ENCODE measurements around the gene CAPN1.
"Not testable (repeated sequence)": the region's sequence is repeated elsewhere in the genome, so short reads cannot be mapped to it uniquely, and the experiment has no call there.

The CAPN1 gene

GRCh38 chr11:65221026-65221425, 39.3 kb downstream of the CAPN1 start:
- no peak for DNase-seq

- no peak for DNase-seq
These were observed 41.3 kb downstream of the CAPN1 start for GRCh38 chr11:65223011-65223410.

- DNase-seq, result no peak
These were observed 43.2 kb downstream of the CAPN1 start for GRCh38 chr11:65224930-65225278.

DNA sequence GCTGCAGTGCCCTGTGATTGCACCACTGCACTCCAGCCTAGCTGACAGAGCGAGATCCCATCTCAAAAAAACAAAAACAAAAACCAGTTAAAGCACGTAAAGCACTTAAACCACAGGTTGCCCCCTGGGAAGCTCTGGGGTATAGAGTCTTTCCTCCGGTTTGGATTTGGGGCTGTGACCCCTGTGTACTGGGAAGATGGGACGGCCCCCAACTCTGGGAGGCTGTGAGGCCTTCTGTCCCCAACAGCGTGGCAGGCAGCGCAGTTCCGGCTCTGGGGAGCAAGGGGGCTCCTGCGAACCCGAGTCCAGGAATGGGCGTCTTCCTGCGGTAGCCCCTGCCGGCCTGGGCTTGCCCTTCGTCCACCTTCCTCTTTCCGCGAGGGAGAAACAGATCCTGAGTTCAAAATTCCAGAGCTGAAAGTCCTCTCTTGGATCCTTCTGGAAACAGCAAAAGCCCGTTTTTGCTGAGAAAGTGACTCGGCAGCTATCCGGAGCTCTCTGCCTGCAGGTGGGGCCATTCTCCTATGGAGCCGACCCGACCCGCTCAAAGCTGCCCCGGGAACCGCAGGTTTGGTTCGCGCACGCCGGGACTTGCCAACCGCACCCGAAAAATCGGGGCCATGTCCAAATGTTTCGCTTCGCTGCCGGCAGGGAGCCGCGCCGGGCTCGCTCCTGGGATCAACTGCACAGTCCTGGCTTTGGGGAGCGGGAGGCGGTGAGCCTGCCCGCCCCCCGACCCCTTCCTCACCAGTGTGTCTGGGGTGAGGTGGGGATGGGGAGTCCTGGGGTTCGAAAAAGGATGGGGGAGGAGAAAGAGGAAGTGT, 43.8 kb downstream of the CAPN1 start:
- no peak for DNase-seq

DNA sequence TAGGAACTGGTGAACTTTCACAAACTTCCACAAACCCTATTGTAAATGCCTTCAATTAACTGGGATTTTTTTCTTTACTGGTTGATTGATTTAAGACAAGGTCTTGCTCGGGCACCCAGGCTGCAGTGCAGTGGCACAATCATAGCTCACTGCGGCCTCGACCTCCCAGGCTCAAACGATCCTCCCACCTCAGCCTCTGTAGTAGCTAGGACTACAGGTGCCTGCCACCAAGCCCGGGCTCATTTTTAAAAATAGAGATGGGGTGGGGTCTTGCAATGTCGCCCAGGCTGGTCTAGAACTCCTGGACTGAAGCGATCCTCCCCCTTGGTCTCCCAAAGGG, 44.3 kb downstream of the CAPN1 start:
- no peak for DNase-seq

- DNase-seq, result no peak
These were observed 46.2 kb downstream of the CAPN1 start for GRCh38 chr11:65227879-65228278.

DNA sequence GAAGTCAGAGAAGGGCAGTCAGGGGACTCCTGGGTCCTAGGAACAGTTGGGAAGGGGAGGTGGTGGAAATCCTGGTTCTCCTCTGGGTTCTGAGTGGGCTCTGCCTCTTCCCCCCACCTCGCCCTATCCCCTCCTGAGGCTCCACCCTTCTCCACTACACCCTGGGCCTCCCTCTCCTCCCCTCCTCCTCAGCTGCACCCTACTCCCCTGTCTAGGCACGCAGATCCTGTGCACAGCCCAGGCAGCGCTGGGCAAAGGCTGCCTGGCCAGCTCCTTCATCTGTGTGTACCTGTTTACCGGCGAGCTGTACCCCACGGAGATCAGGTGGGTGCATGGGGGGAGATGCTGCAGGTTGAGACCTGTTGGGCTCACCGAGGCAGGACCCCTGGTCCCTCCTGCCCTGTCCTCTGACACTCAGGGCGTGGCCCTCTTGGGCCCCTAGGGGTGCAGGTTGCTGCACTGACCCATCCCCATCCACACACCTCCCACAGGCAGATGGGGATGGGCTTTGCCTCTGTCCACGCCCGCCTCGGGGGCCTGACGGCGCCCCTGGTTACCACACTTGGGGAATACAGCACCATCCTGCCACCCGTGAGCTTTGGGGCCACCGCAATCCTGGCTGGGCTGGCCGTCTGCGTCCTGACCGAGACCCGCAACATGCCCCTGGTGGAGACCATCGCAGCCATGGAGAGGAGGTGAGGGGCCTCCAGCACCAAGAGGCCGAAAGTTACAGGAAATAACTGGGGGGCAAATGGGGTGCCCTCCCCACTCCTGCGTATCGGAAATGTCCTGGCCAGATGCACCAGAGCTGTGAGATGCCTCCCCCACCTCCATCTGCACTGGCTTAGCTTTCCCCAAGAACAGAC, 54.7 kb downstream of the CAPN1 start:
- DNase-seq, result no peak

- DNase-seq, result not testable (repeated sequence)
These were observed 56.6 kb downstream of the CAPN1 start for GRCh38 chr11:65238302-65238701.

DNA sequence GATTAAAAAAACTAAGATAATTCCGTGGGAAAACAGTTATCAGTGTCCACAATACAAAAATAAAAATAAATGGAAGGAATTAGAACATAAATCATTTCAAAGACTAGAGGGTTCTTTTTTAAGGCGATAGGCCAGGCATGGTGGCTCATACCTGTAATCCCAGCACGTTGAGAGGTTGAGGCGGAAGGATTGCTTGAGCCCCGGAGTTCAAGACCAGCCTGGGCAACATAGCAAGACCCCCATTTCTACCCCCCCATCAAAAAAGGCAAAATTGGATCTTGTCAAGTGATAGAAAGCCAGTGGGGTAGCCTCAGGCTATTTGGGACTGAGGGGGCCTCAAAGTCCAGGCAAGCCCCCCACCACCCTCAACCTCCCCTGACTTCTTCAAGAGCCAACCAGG, 59.4 kb downstream of the CAPN1 start:
- no peak for DNase-seq

GRCh38 chr11:65241692-65242091, 60.0 kb downstream of the CAPN1 start:
- no peak for DNase-seq

DNA sequence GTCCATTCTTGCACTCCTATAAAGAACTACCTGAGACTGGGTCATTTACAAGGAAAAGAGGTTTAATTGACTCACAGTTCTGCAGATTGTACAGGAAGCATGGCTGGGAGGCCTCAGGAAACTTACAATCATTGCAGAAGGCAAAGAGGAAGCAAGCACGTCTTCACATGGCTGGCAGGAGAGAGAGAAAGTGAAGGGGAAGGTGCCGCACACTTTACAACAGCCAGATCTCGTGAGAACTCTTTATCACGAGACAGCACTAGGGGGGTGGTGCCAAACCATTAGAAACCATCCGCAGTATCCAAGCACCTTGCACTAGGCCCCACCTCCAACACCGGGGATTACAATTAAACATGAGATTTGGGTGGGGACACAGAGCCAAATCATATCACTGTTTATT, 60.7 kb downstream of the CAPN1 start:
- DNase-seq, result no peak

- no peak for DNase-seq
These were observed 62.1 kb downstream of the CAPN1 start for GRCh38 chr11:65243797-65244196.

- DNase-seq, result not testable (repeated sequence)
These were observed 63.3 kb downstream of the CAPN1 start for GRCh38 chr11:65245046-65245445.

- DNase-seq, result no peak
These were observed 64.8 kb downstream of the CAPN1 start for GRCh38 chr11:65246506-65246905.

- DNase-seq, result not testable (repeated sequence)
These were observed 66.5 kb downstream of the CAPN1 start for GRCh38 chr11:65248184-65248710.

DNA sequence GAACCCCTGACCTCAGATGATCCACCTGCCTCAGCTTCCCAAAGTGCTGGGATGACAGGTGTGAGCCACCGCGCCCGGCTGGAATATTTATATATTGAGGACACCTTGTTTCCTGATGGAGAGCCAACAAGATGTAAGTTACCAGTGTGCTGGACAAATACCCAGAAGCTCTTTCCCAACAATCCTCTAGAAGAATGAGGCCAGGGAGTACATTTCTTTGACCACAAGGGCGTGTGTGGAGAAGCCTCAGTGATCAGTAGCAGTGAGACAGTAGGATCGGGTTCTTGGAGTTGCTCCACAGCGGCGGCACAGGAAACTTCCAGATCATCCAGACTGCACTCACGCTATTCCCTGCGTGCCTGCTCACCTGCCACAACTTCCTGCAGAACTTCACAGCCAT, 69.7 kb downstream of the CAPN1 start:
- DNase-seq, result no peak

GRCh38 chr11:65254724-65255123, 73.0 kb downstream of the CAPN1 start:
- no peak for DNase-seq

DNA sequence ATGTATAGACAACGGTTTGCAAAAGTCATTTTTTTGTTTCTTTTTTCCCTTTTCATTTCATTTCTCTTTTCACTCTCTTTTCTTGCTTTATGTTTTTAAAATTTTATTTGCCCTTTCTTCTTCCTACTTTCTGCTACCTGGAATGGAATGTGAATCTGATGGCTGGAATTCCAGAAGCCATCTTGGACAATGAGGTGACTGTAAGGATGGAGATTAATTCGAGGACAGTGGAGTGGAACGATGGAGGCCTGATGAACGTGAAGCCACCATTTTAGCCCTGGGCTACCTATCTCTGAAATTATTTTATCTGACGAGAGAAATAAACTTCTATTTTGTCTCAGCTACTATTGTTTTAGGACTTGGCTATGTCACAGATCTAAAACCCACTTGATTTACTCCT, 77.3 kb downstream of the CAPN1 start:
- no peak for DNase-seq

GRCh38 chr11:65260302-65260701, 78.6 kb downstream of the CAPN1 start:
- no peak for DNase-seq

GRCh38 chr11:65260756-65261590, 79.2 kb downstream of the CAPN1 start:
- no peak for DNase-seq
